Activated CD4-positive, alpha-beta memory T cell treated with anti-CD3 and anti-CD28 coated beads for 36 hours (primary cell): ENCODE data around the gene RHOH. TPM values are rescaled to one million over a fixed set of nuclear protein-coding genes. Genes with fewer than 3 reads are reported as not detected.

Experiments used
- CTCF ChIA-PET: fragments of 350-600 bp; sonication (Branson Sonifier 250); formaldehyde crosslinking; loops from one replicate; lab custom pipeline; 2021; ENCODE audit warnings: antibody characterized with exemption, inconsistent platforms; lab: Charles Lee
- POLR2A ChIA-PET: fragments of 350-600 bp; sonication (Branson Sonifier 250); formaldehyde crosslinking; loops from one replicate; lab custom pipeline; 2021; ENCODE audit warnings: antibody characterized with exemption; lab: Charles Lee
- DNase-seq: peaks from one replicate; pipeline ENCODE4 v3.0.0-alpha.2; 2020
- H3K27ac Mint-ChIP-seq: one replicate; pipeline ENCODE4 v1.8.0; 2021; ENCODE audit warnings: mixed read lengths
- H3K27me3 Mint-ChIP-seq: one replicate; pipeline ENCODE4 v1.8.0; 2021; ENCODE audit warnings: mixed read lengths
- H3K36me3 Mint-ChIP-seq: one replicate; pipeline ENCODE4 v1.8.0; 2021; ENCODE audit warnings: mixed read lengths
- H3K4me1 Mint-ChIP-seq: one replicate; pipeline ENCODE4 v1.8.0; 2021; ENCODE audit warnings: low read depth, mixed read lengths
- H3K4me3 Mint-ChIP-seq: one replicate; pipeline ENCODE4 v1.8.0; 2021; ENCODE audit warnings: mild to moderate bottlenecking, mixed read lengths
- H3K9me3 Mint-ChIP-seq: one replicate; pipeline ENCODE4 v1.8.0; 2021; ENCODE audit warnings: mixed read lengths
- intact Hi-C: fragments of 100-400 bp; cut with micrococcal nuclease; formaldehyde crosslinking; loops from one replicate; pipeline ENCODE4 v1.15.1; 2023
- total RNA-seq, 2 experiments: library from RNA; stranded (reverse); gene quantifications; one replicate each; pipeline ENCODE4 v1.2.3, GENCODE V29; 2021

RHOH gene
- total RNA-seq, 2 experiments from 2014 or later: 97.5 to 98.6 TPM

DNA sequence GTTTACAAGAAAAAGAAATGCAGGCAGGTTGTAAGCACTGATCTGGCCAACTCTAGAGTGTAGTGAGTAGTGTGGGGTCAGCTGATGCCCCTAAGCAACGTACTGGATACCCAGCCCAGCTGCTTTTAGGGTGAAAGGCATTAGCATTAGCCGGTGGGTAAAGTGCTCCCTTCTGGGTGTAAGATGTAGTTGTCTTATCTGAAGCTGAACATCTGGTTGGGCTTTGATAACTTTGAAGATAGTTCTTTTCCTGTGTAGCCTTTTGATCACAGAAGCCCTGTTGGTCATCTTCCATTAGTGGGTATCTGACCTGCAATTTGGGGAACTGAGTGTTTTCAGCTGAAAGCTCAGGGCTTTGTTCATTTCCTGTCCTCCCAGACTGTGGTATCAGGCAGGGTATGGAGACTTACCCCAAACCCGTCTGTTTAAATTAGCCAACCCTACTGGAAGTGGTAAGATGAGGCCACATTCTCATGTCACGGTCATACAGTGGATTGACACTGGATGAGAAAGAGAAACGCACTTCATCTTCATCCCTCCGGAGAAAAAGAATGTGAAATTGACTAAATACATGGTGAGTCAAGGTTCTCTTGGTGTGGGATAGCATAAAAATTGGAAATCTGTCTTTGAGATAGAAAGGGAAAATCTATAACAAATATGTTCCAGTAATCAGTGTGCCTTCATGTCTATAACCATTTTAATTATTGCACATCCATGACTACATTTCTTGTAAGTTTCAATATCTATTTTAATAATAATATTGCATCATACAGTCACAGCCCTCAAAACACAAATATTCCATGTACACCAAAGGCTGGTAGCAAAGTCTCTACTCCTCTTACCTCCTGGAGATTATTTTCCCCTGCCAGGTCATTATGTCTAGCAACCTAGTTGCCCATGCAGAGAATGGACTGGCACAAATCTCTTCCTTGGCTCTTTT lies 8.7 kb downstream of the RHOH start:
- peak overlapping the region; percentile 93 for H3K4me3 Mint-ChIP-seq
- ChIA-PET POLR2A (interaction anchor here (0.7 to 6.1 kb wide), 19 partner anchors 8 to 451 kb away, joined by 3 to 133 read pairs (median 5); partner anchors contain the start of gene RHOH), CTCF (interaction anchor here (0.6 to 3.5 kb wide), 11 partner anchors 10 to 111 kb away, joined by 3 to 24 read pairs (median 4); no protein-coding TSS in a partner anchor)
- peaks cover 70% of the 10 kb centered on the region for H3K36me3 Mint-ChIP-seq
- no peaks in the 10 kb centered on the region for H3K9me3 Mint-ChIP-seq
- H3K4me1 Mint-ChIP-seq: peaks cover 61% of the 10 kb centered on the region
- peak; percentile 69 for DNase-seq
- H3K27ac Mint-ChIP-seq: peak overlapping the region; percentile 98
- H3K27me3 Mint-ChIP-seq: no peaks in the 10 kb centered on the region
- intact Hi-C loops: loop anchor here (1.0 to 10.0 kb wide), 6 partner anchors 9 to 1171 kb away; partner anchors contain the start of gene TMEM156

DNA sequence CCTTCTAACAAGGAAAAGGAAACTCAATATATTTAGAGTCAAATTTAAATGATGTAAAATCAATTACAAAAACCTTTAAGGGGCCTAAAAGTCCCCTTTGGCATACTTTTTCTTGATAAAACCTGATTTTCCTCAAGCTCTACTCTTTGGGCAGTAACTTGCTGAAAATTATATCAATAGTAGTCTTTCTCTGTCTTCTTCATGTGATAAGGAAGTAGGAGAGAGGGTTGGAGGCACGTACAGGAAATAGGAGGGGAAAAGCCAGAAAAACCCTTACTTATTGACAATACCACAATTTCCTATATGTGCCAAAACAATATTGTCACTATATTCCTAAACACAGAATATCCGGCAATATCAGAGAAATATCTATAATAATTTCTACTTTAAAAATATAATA lies 9.6 kb downstream of the RHOH start:
- no peak for DNase-seq
- Mint-ChIP-seq H3K27ac (peak overlapping the region; percentile 98), H3K36me3 (peaks cover 67% of the 10 kb centered on the region), H3K27me3 (no peaks in the 10 kb centered on the region), H3K4me1 (peaks cover 63% of the 10 kb centered on the region), H3K4me3 (peak overlapping the region; percentile 93), H3K9me3 (no peaks in the 10 kb centered on the region)
- intact Hi-C loops: loop anchor here (1.0 to 10.0 kb wide), 3 partner anchors 45 to 1172 kb away; partner anchors contain the start of gene TMEM156
- ChIA-PET CTCF (interaction anchor here (1.0 to 3.5 kb wide), 7 partner anchors 13 to 110 kb away, joined by 3 to 24 read pairs (median 8); no protein-coding TSS in a partner anchor), POLR2A (interaction anchor here (0.7 to 6.1 kb wide), 9 partner anchors 9 to 110 kb away, joined by 3 to 133 read pairs (median 6); partner anchors contain the start of gene RHOH)

DNA sequence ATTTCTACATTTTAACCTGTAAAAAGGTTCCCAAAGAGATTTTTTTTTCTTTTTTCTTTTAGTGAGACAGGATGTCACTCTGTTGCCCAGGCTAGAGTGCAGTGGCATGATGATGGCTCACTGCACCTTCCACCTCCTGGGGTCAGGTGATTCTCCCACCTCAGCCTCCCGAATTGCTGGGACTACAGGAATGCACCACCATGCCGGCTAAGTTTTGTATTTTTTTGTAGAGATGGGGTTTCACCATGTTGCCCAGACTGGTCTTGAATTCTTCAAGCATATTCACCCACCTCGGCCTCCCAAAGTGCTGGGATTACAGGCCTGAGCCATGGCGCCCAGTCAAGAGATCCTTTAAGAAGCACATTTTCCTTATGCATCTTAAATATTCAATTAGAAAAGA lies 12.6 kb downstream of the RHOH start:
- DNase-seq: no peak
- CTCF ChIA-PET: interaction anchor here (1.6 to 2.8 kb wide), 3 partner anchors 9 to 100 kb away, joined by 3 to 16 read pairs (median 4); no protein-coding TSS in a partner anchor
- H3K27ac Mint-ChIP-seq: peak overlapping the region; percentile 98
- H3K4me1 Mint-ChIP-seq: peaks cover 78% of the 10 kb centered on the region
- H3K27me3 Mint-ChIP-seq: no peaks in the 10 kb centered on the region
- no peaks in the 10 kb centered on the region for H3K9me3 Mint-ChIP-seq
- H3K36me3 Mint-ChIP-seq: peaks cover 68% of the 10 kb centered on the region
- peak overlapping the region; percentile 75 for H3K4me3 Mint-ChIP-seq
- POLR2A ChIA-PET: interaction anchor here (0.9 to 6.1 kb wide), 5 partner anchors 12 to 30 kb away, joined by 3 to 133 read pairs (median 38); partner anchors contain the start of gene RHOH
- intact Hi-C loops: loop anchor here (1.0 to 10.0 kb wide), 3 partner anchors 8 to 1175 kb away; partner anchors contain the start of gene TMEM156

DNA sequence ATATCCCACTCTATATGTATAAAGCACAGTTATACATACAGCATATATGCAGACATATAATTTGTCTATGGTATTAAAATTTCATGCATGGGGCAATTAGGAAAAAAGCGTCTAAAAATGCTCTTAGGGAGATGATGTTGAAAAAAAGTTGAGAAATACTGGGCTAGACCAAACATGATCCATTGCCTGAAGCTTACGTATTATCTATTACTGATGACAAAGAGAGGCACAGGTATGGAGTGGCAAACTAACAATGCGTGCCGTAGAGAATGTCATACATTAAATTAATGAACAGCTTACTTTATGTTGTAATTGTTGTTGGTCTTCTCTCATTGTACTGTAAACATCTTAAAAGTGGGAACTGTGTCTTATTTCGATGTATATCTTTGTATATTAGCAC lies 13.9 kb downstream of the RHOH start:
- Mint-ChIP-seq H3K27ac (peak overlapping the region; percentile 98), H3K36me3 (peaks cover 66% of the 10 kb centered on the region), H3K4me1 (peaks cover 79% of the 10 kb centered on the region), H3K4me3 (peak overlapping the region; percentile 75), H3K9me3 (no peaks in the 10 kb centered on the region), H3K27me3 (no peaks in the 10 kb centered on the region)
- intact Hi-C loops: no loop called here
- no peak for DNase-seq
- ChIA-PET CTCF (interaction anchor here (0.7 to 2.8 kb wide), 9 partner anchors 9 to 99 kb away, joined by 3 to 16 read pairs (median 3); no protein-coding TSS in a partner anchor), POLR2A (interaction anchor here (0.7 to 5.7 kb wide), 7 partner anchors 9 to 106 kb away, joined by 3 to 87 read pairs (median 3); partner anchors contain the start of gene RHOH)

DNA sequence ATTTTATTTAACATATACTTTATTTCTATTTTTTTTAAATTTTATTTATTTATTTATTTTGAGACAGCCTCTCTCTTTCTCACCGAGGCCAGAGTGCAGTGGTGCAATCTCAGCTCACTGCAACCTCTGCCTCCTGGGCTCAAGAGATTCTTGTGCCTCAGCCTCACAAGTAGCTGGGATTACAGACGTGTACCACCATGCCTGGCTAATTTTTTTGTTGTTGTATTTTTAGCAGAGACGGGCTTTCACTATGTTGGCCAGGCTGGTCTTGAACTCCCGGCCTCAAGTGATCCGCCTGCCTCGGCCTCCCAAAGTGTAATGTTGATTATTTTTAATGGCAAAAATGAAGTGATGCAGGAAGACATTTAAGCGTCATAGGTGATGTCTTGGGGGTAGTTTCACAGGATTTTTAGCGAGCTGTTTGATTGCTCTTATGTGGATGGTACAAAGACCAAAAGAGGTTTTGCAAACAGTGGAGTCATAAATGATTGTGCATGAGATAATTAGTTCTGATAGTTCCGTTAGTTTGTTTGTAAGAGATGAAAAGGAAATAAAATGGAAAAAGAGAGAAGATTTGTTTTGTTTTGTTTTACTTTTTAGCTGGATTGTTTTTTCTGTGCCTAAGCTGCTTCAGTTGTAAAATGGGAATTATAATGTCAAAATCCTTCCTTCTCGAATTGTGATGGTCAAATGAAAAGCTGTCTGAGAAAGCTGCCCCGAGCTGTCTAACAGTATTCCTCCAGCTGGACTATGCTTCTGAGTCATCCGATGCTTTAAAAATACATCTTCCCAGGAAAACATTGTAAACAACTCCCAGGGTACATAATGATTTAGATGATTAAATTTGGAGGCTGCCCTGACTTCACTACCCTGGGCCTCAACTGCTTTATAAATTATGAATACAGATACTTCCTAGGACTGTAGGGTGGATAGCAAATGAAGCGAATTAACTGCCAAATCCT lies 14.7 kb downstream of the RHOH start:
- Mint-ChIP-seq H3K27me3 (no peaks in the 10 kb centered on the region), H3K4me3 (peak overlapping the region; percentile 73), H3K36me3 (peaks cover 67% of the 10 kb centered on the region), H3K4me1 (peaks cover 80% of the 10 kb centered on the region), H3K9me3 (no peaks in the 10 kb centered on the region), H3K27ac (peak overlapping the region; percentile 91)
- intact Hi-C loops: no loop called here
- CTCF ChIA-PET: interaction anchor here (0.8 to 2.8 kb wide), 10 partner anchors 9 to 155 kb away, joined by 3 to 16 read pairs (median 4); no protein-coding TSS in a partner anchor
- no peak for DNase-seq
- POLR2A ChIA-PET: interaction anchor here (1.1 to 5.7 kb wide), 7 partner anchors 8 to 106 kb away, joined by 3 to 87 read pairs (median 3); partner anchors contain the start of gene RHOH

DNA sequence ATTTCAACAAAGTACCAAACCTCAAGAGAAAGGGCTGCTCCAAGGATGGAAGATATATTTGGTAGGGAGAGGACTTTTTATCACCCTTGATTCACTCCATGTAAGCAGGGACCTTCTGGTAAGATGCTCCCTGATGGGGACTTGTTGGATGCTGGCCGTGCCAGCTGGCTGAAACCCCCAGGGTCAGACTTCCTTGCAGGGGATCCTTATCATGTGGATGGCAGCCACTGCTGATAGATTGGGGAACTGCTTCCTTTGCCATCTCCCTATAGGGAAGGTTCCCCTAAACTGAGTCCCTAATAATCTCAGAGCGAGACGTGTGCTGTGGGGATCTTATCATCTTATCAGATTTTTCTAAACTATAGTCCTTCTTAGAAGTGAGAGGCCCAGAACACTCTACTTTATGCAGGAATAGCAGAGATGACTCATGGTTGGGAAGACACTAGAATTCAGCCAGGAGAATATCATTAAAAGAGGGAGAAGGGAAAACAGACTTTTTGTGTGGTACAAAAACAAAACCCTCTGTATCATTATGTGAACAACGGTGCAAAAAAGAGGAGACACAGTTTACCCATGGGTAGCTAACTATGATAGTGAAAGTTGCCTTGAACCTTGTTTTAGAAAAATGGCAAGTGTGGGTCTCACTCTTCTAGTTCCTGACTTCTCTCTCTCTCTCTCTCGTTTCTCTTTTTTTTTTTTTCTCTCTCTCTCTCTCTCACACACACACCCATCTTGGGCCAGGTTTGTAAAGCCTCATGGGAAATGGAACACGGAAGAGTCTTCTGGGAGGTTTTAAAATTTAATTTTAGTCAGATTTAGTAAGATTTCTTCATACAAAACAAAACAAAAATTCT lies 16.1 kb downstream of the RHOH start:
- CTCF ChIA-PET: interaction anchor here (0.6 to 1.7 kb wide), 4 partner anchors 37 to 112 kb away, joined by 3 to 5 read pairs (median 4); no protein-coding TSS in a partner anchor
- Mint-ChIP-seq H3K36me3 (peaks cover 78% of the 10 kb centered on the region), H3K27me3 (no peaks in the 10 kb centered on the region), H3K4me1 (peaks cover 89% of the 10 kb centered on the region), H3K27ac (peak overlapping the region; percentile 91), H3K9me3 (no peaks in the 10 kb centered on the region), H3K4me3 (peak overlapping the region; percentile 73)
- POLR2A ChIA-PET: interaction anchor here (1.6 to 5.7 kb wide), 5 partner anchors 8 to 15 kb away, joined by 5 to 87 read pairs (median 17); partner anchors contain the start of gene RHOH
- DNase-seq: no peak
- intact Hi-C loops: loop anchor here (1.0 kb wide), 1 partner anchor 11 kb away; no protein-coding TSS in a partner anchor

DNA sequence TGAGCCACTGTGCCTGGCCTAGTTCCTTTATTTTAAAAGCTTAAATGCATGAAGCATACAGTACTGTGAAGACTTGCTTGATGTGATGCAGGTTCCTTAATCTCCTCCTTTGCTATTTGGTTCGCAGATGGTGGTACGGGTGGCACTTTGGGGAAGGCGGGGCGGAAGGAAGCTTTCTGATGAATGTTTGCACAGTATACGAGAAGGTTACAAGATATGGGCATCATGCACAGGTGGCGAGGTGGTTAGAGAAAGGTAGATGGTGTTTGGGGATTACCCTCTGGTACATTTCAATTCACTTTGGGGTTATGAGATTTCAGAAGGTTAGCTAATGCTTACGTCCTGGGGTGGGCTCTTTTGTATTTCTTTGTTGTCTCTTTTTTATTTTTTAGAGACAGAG lies 17.2 kb downstream of the RHOH start:
- Mint-ChIP-seq H3K4me3 (peak overlapping the region; percentile 49), H3K9me3 (no peaks in the 10 kb centered on the region), H3K36me3 (peaks cover 78% of the 10 kb centered on the region), H3K4me1 (peaks cover 93% of the 10 kb centered on the region), H3K27ac (peak overlapping the region; percentile 91), H3K27me3 (no peaks in the 10 kb centered on the region)
- CTCF ChIA-PET: interaction anchor here (0.6 to 2.5 kb wide), 5 partner anchors 8 to 457 kb away, joined by 3 to 8 read pairs (median 4); no protein-coding TSS in a partner anchor
- POLR2A ChIA-PET: interaction anchor here (1.0 to 5.7 kb wide), 6 partner anchors 8 to 22 kb away, joined by 3 to 87 read pairs (median 13); partner anchors contain the start of gene RHOH
- DNase-seq: no peak
- intact Hi-C loops: no loop called here

DNA sequence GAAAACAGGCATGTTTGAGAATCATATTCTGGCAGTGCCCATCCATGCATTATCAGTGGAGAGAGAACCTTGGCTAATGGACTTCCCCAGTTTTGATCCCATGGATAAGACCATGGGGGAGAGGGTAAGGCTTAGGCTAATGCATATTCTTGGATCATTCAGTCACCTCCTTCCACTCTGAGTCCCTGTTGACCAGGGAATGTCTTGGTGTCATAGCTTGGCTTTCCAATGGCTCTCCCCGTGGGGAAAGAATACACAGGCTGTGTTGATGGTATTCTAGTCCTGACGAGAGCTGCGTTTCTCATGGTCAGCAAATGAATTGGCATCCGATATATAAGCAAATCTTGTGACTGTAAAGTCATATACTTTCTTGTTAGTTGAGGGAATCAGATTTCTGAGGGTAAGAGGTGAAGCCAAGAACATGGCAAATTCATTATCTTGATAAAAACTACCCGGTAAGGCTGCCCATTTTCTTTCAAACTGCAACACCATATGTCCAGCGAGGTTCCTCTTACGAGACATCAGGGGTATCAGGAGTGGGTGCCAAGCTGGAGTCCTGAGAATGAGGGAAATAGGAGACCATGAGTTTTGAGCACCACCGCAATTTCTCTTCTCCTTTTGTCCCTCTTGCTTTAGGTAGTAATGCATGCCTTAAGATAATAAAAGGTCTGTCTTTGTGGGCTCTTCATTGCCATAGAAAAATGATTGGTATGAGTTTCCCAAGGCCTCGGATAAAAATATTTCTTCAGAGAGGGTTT lies 18.0 kb downstream of the RHOH start:
- POLR2A ChIA-PET: interaction anchor here (1.5 to 5.7 kb wide), 6 partner anchors 7 to 25 kb away, joined by 3 to 87 read pairs (median 13); partner anchors contain the start of gene RHOH
- CTCF ChIA-PET: interaction anchor here (1.2 to 2.5 kb wide), 3 partner anchors 8 to 159 kb away, joined by 3 to 8 read pairs (median 4); partner anchors contain the start of gene N4BP2
- Mint-ChIP-seq H3K36me3 (peaks cover 80% of the 10 kb centered on the region), H3K27ac (peak overlapping the region; percentile 91), H3K27me3 (no peaks in the 10 kb centered on the region), H3K4me3 (peak overlapping the region; percentile 49), H3K9me3 (no peaks in the 10 kb centered on the region), H3K4me1 (peaks cover 95% of the 10 kb centered on the region)
- intact Hi-C loops: no loop called here
- DNase-seq: no peak

DNA sequence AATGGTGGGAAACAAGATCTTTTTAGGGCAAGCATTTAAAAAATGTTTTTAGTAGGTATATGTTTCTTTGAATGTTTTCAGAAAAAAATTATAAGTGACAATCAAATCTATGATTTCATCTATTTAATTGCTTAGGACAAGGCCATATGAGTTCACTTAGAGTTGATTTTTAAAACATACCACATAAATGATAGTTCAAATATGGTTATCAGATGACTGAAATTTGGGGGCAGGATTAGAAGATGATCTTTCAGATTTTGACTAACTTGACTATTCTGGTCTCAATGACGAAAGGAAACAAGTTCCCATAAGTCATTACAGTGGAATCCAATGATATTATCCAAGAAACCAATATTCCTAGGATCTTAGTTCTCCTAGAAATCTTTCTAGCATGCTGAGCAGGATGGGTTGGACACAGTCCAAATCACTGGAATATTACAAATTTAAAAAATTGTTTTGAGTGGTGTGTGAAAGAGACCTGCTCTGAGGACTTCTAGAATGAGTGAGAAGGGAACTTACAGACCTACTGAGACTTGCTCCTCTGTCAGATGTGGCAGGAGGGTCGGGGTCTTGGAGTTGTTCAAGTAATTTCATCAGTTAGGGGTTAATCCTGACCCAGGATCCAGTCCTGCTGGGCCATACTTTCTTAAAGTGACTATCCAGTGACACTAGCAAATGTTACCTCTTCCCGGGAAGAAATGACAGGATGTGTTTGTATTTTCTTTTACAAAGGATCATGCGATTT lies 20.0 kb downstream of the RHOH start:
- no peak for DNase-seq
- H3K27me3 Mint-ChIP-seq: no peaks in the 10 kb centered on the region
- intact Hi-C loops: loop anchor here (1.0 kb wide), 1 partner anchor 7 kb away; no protein-coding TSS in a partner anchor
- H3K4me3 Mint-ChIP-seq: peak overlapping the region; percentile 51
- ChIA-PET CTCF (interaction anchor here (1.1 to 1.9 kb wide), 2 partner anchors 9 to 12 kb away, joined by 4 to 11 read pairs; no protein-coding TSS in a partner anchor), POLR2A (interaction anchor here (0.7 to 3.4 kb wide), 5 partner anchors 10 to 68 kb away, joined by 3 to 30 read pairs (median 5); partner anchors contain the start of gene RHOH)
- H3K36me3 Mint-ChIP-seq: peaks cover 81% of the 10 kb centered on the region
- peak overlapping the region; percentile 91 for H3K27ac Mint-ChIP-seq
- no peaks in the 10 kb centered on the region for H3K9me3 Mint-ChIP-seq
- peaks cover 95% of the 10 kb centered on the region for H3K4me1 Mint-ChIP-seq
